Hippocampal formation (tissue), 2 donors: ENCODE results near the gene TRAPPC2L.

ENCODE experiments used
- DNase-seq, 2 donors: peaks; one replicate each; lab custom pipeline; 2025; lab: John Stamatoyannopoulos, UW

TRAPPC2L gene

DNA sequence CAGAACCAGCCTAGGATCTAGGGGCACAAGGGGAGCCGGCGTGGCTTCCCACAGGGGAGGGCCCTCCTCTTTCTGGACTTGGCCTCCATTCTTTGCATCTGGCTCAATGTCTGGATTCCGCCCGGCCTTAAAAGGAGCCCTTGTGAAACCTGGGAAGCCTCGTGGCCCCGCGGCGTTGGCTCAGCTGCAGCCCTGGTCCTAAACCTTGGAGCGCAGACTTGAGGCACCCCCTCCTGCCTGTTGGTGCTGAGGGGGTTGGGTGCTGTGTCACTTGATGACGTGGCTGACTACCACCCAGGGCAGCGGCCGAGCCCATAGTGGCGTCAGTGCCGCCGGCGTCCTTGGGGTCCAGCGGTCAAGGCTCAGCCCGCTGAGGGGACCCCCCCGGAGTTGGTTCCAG, 4.4 kb downstream of the TRAPPC2L start:
- no peak for DNase-seq

DNA sequence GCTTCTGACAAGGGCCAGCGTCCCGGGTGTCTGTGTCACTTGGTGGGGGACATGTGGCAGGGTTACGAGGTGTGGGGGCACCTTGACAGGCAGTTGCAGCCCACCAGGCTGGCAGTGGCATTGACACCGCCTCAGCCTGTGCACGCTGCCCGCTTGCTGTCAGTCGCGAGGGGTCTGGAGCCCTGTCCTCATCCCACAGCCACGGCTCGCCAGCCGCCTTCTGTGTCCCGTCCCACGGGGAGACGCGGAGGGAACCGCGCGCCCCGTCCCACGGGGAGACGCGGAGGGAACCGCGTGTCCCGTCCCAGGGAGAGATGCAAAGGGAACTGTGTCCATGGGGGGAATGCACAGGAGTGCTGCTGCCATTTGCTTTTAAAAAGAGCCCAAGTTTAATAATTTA, 6.0 kb downstream of the TRAPPC2L start:
- no peak for DNase-seq

DNA sequence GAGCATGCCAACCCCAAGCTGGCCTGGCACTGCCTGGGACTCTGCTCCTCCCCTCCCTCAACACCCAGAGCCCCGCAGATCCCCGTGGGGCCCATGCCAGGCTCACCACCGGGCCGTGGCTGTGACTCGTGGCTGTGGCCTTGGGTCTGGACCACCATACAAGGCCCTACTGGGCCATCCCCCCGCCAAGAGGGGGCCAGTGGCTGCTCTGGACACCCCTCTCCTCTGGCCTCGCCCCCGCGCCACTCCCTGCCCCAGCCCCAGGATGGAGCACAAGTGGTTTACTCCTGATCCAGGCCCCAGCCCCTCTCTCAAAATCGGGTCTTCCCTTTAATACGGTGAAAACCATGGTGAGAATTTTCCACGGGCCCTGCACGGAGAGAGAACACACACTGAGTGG, 6.5 kb downstream of the TRAPPC2L start:
- DNase-seq: no peak

DNA sequence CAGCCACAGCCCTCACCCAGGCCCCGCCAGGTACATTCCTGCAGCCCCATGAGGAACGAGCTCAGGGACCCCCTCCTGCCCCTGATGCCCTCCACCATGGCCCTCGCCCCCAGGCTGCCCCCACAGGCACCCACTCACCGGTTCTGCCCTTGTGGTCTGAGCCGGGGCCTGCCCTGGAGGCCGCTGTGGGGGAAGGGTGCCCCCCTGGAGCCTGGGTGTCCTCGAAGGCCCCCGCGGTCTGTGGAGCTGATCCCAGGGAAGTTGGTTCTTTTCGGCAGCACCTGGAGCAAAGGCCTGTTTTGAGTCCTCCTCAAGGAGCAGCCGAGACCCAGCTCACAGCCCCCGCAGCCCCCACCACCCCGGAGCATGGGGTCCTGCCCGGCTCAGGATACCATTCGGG, 7.2 kb downstream of the TRAPPC2L start:
- no peak for DNase-seq

DNA sequence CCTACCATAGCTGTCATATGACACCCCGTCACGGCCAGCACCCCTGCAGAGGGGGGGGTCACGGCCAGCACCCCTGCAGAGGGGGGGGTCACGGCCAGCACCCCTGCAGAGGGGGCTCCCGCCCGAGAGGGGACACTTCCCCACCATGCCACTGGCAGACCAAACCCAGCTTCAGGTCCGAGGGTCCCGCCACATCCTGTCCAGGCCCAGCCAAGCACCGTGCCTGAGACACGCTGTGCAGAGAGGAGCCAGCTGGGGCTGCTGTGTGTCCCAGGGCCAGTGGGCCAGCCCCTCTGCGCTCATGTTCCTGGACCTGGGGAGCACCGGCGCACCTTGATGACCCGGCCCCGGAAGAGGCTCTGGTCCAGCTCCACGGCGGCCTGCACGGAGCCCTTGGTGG, 7.6 kb downstream of the TRAPPC2L start:
- DNase-seq: no peak

DNA sequence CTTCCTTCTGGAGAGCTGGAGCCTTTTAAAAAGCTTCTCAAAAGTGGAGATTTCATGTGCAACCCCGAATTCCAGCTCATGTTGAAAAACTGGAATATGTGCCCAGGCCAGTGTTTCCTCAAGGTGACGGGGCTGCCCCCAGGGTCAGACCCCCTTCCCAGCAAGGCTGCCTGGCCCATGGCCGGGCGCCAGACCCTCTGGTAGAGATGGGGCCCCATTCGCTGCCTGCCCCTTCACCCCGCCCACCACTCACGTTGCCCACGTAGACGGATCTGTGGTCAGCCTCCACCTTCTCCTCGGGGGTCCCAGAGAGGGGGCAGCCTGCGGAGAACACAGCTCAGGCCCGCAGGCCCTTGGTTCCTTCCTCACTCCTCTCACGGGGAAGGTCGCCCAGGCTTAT, 8.4 kb downstream of the TRAPPC2L start:
- DNase-seq: no peak

DNA sequence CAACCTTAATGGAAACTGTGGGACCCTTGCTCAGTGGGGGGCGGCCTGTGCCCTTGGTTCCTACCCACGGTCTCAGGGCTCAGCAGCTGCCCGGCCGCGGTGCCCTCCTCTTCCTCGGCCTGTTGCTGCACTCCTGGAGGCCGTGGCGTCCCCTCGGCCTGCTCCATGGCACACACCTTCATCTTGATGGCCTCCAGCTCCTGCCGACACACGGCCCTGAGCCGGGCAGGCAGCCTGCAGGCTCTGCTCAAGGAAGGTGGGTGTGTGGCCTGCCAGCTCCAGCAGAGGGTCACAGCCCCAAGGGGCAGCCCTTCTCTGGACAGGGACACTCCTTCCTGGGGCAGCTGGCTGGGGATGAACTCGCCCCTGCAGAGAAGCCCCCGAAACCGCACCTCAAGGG, 8.8 kb downstream of the TRAPPC2L start:
- no peak for DNase-seq

DNA sequence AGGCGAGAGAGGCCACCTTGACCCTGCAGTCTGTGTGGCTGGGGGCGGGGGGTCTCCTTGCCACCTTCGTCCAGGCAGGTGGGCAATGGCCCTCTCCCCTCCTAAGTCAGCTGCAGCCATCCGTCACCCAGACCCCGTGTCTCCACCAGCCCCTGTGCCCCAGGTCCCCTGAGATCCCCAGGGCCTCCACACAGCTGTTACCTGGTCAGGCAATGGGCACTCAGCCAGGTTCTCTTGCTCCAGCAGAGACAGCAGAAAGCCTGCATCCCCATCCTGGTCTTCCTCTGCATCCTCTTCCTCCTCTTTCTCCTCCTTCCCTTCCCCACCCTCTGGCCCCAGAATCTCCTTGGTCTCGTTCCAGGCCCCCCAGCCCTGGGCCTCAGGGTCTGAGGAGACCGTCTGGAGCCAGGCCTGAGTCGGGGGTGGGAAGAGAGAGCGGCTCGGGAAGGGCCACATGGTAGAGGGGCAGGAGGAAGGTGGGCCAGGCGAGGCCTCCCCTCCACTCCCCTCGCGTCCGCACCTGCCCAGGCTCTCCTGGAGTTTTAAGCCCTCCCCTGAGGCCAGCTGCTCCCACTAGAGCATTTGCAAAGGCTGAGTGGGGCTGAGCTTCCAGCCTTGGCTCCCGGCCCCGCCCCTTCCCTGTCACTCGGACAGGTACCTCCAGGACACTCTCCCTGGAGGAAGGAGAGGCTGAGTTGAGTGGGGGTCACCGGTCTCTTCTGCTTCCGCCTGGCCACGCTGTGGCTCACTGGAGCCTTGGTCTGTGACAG, 9.4 kb downstream of the TRAPPC2L start, which contains the start of gene PABPN1L:
Gene PABPN1L, minus strand, starts transcription at position 510 of the 770 bp plus-strand sequence. Its CDS starts 54 bp downstream, at position 456.
- no peak for DNase-seq

DNA sequence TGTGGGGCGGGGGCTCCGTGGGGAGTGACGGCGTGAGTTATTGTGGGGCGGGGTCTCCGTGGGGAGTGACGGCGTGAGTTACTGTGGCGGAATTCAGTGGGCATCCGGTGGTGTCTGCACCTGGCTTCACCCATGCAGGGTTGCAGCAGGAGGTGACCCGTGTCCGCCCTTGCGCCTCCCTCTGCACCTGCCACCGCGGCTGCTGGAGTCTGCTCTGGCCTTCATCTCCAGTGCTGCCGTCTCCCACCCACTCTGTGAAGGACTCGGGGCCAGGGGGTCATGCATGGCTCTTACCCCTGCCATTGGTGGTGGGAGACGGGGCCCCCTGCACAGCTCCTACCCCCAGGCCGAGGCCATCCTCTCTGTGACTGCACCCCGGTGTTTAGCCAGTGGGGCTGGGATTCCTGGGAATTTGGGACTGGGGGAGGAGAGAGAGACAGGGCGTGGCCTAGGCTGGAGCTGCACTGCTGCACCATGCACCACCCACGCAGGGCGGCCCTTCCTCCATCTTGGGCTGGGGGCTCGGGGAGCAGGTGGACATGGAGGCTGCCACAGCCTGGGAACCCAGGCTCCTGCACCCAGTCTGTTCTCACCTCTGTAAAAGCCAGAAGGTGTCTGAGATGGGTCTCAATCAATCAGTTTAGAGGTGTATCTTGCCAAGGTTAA, 10.8 kb downstream of the TRAPPC2L start:
- DNase-seq: no peak

DNA sequence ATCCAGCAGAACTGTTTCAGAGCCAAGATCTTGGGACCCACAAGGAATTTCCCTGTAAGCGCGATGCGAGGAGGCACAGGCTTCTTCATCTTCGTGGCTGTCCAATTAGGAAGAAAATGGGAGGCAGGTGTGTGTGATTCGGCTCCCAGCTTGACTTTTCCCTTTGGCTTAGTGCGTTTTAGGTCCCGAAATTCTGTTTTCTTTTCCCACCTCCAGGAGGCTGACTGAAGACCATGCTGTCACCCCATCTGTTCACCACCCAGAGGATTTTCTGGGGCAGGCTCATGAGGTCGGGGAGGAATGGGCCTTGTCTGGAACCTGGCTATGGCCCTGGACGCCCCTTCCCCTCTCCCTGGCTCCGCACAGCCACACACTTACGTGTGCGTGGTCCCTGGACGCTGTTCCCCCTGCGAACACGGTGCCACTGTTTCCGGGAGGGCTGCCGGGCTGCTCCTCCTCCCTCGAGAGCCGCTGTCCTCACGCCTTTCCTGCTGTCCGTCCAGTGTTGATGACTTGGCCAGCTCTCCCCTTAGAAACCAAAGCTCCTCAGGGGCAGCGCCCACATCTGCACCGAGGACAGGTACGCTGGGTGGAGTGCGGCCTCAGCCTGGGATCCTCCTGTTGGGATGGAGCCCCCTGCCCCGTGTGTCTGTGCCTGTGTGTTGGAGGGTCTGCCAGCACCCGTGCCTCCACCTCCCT, 12.2 kb downstream of the TRAPPC2L start:
- no peak for DNase-seq

DNA sequence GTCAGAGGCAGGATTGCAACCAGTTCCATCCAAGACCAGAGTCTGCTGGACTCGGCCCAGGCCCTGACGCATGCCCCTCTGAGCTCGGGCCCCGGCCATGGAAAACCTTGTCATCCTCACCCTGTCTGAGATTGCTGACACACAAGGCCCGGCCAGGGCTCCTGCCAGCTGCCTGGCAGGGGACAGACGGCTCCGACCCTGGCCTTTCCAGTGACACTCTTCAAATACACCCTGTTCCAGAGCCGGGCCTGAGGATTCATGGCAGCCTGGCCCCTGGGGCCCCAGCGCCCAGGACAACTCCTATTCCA, 12.7 kb downstream of the TRAPPC2L start:
- no peak for DNase-seq

DNA sequence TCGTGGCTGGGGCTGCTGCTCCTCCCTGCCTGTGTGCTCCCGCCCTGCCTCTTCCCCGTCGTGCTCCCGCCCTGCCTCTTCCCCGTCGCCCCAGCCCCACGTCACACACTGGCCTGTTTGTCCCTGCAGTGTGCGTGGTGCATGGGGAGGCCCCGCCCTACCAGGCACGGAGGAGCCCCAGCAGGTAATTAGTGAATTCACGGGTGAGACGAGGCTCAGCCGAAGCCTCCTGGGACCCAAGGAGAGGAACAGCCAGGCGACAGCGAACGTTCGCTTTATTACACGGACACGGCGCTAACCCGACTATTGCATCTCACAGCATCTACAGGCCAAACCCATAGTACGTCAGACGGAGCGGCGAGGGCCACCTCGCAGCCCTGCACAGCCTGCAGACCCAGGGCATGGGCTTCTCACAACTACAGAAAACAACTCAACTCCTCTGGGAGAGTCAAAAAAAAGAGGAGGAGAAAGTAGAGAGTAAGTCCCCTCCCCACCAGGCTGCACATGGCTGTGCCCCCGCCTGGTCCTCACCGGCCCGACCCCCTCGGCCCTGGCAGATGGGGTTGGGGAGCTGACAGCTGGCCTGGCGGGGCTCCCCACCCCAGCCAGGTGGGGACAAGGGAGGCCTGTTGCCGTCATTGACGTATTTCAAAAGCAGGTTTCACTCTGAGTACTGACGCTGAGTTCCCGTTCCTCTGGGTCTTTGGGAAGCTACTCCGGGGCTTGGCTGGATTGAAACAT, 13.9 kb downstream of the TRAPPC2L start:
- no peak for DNase-seq

DNA sequence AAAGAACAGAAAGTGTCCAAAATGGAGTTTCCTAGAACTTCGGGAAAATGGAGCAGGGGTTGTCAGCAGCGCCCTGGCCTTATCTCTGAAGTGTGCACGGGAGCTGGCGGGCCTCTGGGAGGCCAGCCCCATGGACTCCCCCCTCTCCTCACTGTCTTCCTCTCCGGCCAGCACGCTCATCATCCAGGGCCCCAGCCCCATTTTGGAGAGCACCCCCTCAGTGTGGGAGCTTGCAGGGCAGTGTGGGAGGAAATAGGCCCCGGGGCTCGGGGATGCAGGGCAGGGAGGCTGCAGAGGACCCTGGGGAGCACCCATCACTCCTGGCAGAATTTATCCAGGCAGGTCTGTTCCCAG, 14.4 kb downstream of the TRAPPC2L start:
- DNase-seq: no peak

DNA sequence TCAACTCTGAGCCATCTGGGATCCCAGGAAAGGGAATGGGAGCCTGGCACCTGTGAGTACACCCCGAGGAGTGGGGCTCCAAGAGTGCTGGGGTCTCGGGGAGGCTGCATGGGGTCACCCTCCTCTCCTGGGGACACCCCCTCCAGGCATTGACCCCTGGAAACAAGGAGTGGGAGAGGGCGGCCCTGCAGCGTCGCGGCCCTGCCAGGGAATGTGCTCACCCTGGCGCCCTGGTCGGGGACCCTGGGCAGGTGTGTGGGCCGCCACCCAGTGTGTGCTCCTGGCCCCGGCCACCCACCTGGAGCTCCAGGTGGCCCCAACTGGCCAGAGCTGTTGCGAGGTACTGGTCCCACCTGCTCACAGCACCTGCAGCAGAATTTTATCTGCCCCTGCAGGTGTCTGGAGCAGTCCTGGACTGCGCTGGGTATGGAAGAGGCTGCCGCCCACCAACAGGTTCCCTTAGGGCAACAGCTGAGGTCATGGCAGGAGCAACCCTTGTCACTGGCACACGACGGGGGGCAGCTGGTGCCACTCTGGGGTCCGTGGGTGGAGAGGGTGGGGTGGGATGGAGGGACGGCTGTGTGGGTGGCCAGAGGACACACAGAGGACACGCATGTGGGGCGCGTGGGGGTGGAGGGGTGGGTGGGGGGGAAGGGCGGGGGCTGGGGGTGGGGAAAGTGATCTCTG, 14.9 kb downstream of the TRAPPC2L start:
- no peak for DNase-seq

DNA sequence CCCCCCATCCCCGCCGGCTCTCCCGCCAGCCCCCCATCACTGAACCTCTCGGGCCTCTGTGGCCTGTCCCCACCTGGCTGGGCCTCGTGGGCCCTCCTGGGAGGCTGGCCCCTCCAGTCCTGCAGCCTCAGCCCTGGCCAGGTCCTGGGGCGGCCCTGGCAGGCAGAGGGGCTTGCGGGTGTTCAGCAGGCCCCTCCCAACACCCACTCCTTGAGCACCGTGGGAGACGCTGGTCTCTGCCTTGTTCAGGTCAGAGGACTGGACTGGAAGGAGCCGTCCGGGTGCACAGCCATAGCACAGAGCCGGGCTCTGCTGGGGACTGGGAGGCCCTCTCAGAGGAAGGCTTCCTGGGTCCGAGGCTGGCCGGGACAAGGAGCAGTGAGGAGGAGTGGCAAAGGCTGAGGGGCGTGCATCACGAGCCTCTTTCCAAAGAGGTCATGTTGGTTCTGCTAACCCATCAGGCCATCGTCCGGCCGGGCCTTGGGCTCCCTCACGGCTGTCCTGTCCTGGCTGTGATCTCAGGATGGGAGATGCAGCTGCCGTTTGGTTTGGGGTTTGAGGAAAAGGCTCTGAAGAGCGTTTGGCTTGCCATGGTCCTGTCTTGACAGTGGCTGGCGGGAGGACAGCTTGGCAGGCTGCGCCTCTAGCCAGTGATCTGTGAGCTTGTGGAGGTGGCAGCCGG, 15.9 kb downstream of the TRAPPC2L start:
- no peak for DNase-seq

DNA sequence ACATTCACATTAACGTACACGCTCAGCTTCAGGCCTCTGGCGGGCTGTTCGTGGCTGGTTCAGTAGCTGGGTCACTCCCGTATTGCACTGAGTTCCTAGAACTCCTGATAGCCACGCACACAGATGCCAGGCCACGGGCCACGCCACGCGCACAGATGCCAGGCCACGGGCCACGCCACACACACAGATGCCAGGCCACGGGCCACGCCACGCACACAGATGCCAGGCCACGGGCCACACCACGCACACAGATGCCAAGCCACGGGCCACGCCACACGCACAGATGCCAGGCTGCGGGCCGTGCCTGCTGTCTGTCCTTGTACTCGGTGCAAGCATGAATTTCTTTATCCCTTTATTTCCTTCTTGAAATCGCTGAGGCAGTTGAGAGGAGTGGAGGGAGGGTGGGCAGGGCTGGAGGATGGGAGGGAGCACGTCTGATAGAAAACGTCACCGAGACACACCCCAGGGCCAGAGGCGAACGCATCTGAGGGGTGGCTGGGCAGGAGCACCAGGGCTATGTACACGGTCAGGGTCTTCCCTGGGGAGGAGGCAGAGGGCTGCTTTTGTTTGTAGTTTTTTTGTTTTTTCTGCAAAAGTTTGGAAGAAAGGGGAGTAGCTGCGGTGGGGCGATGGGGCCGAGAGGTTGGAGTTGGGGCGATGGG, 18.1 kb downstream of the TRAPPC2L start:
- no peak for DNase-seq

DNA sequence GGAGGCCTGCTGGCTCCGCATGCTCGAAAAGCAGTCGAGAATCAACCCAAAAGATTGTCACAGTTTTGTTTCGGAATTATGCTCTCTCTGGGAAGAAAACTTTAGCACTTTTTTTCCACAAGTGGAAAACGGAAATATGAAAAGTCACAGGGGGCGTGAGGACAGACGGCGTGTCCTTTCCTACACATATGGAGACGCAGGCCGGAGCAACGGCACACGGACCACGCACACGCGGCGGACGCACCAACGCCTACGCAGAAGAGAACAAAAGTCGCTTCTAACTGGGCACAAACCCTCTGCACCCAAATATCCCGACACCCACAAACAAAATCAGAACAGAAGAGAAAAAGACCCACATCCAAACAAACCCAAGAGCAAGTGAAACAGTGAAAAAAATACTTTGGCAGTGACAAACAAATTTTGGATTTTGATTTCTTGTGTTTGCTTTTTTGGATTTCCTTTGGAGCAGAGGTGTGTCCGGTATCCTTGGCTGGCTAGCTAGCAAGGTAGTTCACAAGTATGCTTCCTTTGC, 18.8 kb downstream of the TRAPPC2L start:
- DNase-seq: no peak

DNA sequence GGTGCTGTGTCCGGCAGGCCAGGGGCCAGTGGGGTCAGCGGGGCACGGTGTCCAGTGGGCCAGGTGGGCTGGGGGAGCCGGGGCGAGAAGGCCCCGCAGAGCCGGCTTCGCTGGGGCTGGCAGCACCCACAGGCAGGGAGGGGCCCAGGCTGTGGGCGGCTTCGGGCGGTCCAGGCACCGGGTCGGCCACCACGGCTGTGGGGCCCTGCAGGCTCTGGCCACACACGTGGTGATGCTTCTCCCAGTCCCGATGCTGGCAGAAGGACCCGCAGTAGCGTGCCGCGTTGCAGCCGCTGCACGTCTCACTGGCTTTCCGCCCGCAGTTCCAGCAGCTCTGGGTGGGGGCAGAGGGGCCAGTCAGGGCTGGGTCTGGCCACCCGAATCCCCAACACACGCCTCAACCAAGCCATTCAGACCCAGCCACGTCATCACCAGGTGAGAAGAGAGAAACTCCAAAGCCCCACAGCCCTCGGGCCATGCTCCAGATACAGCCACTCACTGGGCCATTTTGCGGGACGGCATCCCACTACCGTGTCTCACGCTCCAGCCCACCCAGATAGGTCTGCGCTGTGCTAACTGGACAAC, 20.1 kb downstream of the TRAPPC2L start:
- no peak for DNase-seq

DNA sequence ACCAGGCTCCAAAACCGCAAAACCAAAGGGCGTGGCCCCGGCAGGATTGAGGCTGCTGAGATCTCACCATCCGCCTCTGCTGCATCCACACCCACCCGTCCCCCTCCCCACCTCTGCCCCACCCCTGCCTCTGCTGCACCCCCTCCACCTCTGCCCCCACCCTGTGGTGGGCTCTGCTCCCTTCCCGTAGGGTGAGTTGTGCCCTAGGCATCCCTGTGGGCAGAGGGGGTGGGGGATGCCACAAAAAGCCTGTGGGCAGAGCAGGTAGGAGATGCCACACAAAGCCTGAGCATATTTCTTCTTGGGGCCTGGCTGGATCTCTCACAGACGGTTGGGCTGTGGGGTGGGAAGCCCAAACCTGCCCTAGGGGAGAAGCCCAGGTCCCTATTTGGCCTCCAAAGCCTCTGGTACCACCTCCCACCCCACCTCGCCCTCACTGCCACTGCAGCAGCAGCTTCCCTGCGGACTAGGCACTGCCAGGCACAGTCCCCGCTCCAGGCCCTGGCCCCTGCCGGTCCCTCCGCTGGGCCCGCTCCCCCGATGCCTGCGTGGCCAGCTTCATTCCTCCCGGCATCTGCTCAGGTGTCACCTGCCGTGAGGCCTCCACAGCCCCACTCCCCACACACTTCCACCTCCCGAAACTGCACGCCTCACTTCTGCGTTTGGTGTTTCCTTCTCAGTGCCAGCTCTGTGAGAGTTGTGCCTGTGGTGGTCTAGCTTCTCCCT, 20.8 kb downstream of the TRAPPC2L start:
- DNase-seq: no peak
